Measurements from ENCODE around the gene DXO.

- TF ChIP-seq CTCF (IDR thresholded peaks at IDR 0.05) (no peak), POLR2AphosphoS5 (IDR thresholded peaks at IDR 0.05) (no peak), POLR2A (IDR thresholded peaks at IDR 0.05) (no peak)
Measured at GRCh38 chr6:31949926-31950548, 21.9 kb downstream of the DXO start.
